ENCODE measurements around the gene GNLY.
A peak's percentile ranks its signal among the peaks of the same experiment; 100 is the strongest.

Gene GNLY

GRCh38 chr2:85678377-85678776 lies 15.8 kb upstream of the GNLY start:
- TF ChIP-seq ESRRG (CRISPR knock-in tag; IDR thresholded peaks at IDR 0.05) (no peak), CSDC2 (CRISPR knock-in tag; IDR thresholded peaks at IDR 0.05) (no peak), ISL1 (CRISPR knock-in tag; IDR thresholded peaks at IDR 0.05) (no peak), PPARA (CRISPR knock-in tag; IDR thresholded peaks at IDR 0.05; ENCODE audit: borderline replicate concordance) (no peak), ZFP3 (CRISPR knock-in tag; IDR thresholded peaks at IDR 0.05) (no peak), OSR1 (CRISPR knock-in tag; IDR thresholded peaks at IDR 0.05) (no peak), BACH2 (CRISPR knock-in tag; IDR thresholded peaks at IDR 0.05; ENCODE audit: borderline replicate concordance) (no peak), GLIS3 (CRISPR knock-in tag; IDR thresholded peaks at IDR 0.05) (no peak), RARB (CRISPR knock-in tag; IDR thresholded peaks at IDR 0.05) (no peak), ZNF565 (CRISPR knock-in tag; conservative IDR thresholded peaks at IDR 0.05; ENCODE audit: low read depth) (no peak), ZNF8 (CRISPR knock-in tag; IDR thresholded peaks at IDR 0.05) (no peak)
- TF ChIP-seq, protein P1, sequence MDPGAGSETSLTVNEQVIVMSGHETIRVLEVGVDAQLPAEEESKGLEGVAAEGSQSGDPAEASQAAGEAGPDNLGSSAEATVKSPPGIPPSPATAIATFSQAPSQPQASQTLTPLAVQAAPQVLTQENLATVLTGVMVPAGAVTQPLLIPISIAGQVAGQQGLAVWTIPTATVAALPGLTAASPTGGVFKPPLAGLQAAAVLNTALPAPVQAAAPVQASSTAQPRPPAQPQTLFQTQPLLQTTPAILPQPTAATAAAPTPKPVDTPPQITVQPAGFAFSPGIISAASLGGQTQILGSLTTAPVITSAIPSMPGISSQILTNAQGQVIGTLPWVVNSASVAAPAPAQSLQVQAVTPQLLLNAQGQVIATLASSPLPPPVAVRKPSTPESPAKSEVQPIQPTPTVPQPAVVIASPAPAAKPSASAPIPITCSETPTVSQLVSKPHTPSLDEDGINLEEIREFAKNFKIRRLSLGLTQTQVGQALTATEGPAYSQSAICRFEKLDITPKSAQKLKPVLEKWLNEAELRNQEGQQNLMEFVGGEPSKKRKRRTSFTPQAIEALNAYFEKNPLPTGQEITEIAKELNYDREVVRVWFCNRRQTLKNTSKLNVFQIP (CRISPR knock-in tag; IDR thresholded peaks at IDR 0.05; ENCODE audit: borderline replicate concordance, low read depth): no peak
- peak; percentile 7; the same call in 2 of the 3 replicates for ATAC-seq

- peak; percentile 97 for ATAC-seq
- TF ChIP-seq ZFP3 (CRISPR knock-in tag; IDR thresholded peaks at IDR 0.05): no peak
- no peak for TF ChIP-seq ISL1 (CRISPR knock-in tag; IDR thresholded peaks at IDR 0.05)
- TF ChIP-seq TCF4 (CRISPR knock-in tag; IDR thresholded peaks at IDR 0.05; ENCODE audit: borderline replicate concordance): no peak
- TF ChIP-seq SNAI2 (CRISPR knock-in tag; IDR thresholded peaks at IDR 0.05): no peak
- TF ChIP-seq, protein P1 (CRISPR knock-in tag; IDR thresholded peaks at IDR 0.05; ENCODE audit: borderline replicate concordance, low read depth): no peak
- TF ChIP-seq ARNTL (CRISPR knock-in tag; IDR thresholded peaks at IDR 0.05; ENCODE audit: borderline replicate concordance, low read depth): no peak
- no peak for TF ChIP-seq ZNF70 (CRISPR knock-in tag; IDR thresholded peaks at IDR 0.05)
- TF ChIP-seq ZC3H10 (CRISPR knock-in tag; IDR thresholded peaks at IDR 0.05): no peak
- TF ChIP-seq ESRRG (CRISPR knock-in tag; IDR thresholded peaks at IDR 0.05): no peak
- TF ChIP-seq OSR1 (CRISPR knock-in tag; IDR thresholded peaks at IDR 0.05): no peak
- TF ChIP-seq ZNF565 (CRISPR knock-in tag; conservative IDR thresholded peaks at IDR 0.05; ENCODE audit: low read depth): no peak
- TF ChIP-seq PPARA (CRISPR knock-in tag; IDR thresholded peaks at IDR 0.05; ENCODE audit: borderline replicate concordance): no peak
- TF ChIP-seq ZFP30 (CRISPR knock-in tag; IDR thresholded peaks at IDR 0.05): no peak
- TF ChIP-seq TSHZ2 (CRISPR knock-in tag; IDR thresholded peaks at IDR 0.05): no peak
- TF ChIP-seq CREB5 (CRISPR knock-in tag; IDR thresholded peaks at IDR 0.05; ENCODE audit: low read depth): no peak
- no peak for TF ChIP-seq CSRNP3 (CRISPR knock-in tag; IDR thresholded peaks at IDR 0.05)
These were observed 15.1 kb upstream of the GNLY start for GRCh38 chr2:85678794-85679672.

Data from SK-N-SH treated with all-trans-retinoic acid at 6 μM for 48 hours (cell line).